DMS153 treated with DMSO at 0.1 percent for 48 hours (cell line): ENCODE results near the gene KIAA0586.
"Not testable (repeated sequence)": the region's sequence is repeated elsewhere in the genome, so short reads cannot be mapped to it uniquely, and the experiment has no call there.

Source experiments
- DNase-seq: peaks from one replicate; lab custom pipeline; 2025; ENCODE audit not compliant: unreplicated experiment; lab: John Stamatoyannopoulos, UW

KIAA0586 gene

DNA sequence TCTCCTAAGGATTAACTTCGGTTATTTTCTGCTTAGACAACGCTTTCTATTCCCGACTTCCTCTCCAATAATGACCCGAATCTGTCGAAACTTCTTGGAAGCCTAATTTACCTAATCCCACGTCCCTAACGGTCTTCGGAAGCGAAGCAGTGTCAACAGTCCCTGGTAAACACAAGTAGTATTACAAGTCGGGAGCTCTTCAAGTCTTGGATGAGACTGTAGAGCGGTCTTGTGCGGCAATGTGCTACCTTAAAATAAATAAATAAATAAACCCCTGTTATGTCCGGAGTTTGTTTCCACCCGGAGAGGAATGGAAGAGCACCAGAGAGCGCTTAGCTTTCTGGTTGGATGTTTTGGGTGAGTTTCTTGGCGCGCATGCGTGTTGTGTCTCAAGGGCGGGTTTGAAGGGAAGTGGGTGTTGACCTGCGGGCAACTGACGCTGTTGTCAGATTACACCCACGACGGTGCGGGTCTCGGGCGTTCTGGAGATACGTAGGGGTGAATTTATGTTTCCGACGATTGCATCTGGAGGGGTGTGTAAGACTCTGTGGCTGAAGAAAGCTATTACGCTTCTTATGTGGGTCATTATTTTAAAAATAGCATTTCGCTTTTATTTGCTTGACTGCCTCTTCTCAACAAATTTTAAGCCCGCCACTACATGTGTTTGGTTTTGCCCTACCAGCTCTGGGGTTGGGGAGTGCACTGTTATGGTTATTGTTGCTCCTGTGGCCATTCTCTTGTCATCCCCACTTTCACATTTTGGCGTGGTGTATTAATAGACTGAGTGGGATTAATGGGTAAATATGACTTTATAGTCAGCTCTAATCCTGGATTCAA is at the start of gene KIAA0586, which contains the start of gene TIMM9:
Gene KIAA0586, plus strand, starts transcription at position 439 of the 837 bp plus-strand sequence. CDS start 546 bp downstream, outside the sequence.
Gene TIMM9, minus strand, starts transcription at position 251 of the 837 bp plus-strand sequence. CDS start 15,586 bp downstream, outside the sequence.
- DNase-seq, result peak; percentile 94

DNA sequence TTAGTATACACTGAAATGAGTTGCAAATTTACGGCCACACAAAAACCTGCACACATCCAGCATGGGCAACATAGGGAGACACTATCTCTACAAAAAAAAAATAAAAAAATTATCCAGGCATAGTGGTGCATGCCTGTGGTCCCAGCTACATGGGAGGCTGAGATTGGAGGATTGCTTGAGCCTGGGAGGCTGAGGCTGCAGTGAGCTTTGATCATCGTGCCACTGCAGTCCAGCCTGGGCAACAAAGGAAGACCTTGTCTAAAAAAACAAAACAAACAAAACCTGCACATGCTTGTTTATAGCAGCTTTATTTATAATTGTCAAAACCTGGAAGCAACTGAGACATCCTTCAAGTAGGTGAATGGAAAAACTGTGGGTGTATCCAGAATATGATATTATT is 36.7 kb upstream of the KIAA0586 start:
- no peak for DNase-seq

DNA sequence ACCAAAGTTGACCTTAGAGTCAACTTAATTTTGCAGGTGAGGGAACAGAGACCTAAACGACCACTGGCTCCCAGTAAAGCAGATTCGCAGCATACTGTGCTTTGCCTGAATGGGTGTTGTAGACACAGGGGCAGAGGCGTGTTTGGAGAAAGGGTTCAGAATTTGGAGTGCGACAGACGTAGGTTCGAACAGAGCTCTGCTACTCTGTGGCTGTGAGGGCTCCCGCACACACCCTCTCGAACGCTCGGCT is 32.0 kb upstream of the KIAA0586 start:
- no peak for DNase-seq

DNA sequence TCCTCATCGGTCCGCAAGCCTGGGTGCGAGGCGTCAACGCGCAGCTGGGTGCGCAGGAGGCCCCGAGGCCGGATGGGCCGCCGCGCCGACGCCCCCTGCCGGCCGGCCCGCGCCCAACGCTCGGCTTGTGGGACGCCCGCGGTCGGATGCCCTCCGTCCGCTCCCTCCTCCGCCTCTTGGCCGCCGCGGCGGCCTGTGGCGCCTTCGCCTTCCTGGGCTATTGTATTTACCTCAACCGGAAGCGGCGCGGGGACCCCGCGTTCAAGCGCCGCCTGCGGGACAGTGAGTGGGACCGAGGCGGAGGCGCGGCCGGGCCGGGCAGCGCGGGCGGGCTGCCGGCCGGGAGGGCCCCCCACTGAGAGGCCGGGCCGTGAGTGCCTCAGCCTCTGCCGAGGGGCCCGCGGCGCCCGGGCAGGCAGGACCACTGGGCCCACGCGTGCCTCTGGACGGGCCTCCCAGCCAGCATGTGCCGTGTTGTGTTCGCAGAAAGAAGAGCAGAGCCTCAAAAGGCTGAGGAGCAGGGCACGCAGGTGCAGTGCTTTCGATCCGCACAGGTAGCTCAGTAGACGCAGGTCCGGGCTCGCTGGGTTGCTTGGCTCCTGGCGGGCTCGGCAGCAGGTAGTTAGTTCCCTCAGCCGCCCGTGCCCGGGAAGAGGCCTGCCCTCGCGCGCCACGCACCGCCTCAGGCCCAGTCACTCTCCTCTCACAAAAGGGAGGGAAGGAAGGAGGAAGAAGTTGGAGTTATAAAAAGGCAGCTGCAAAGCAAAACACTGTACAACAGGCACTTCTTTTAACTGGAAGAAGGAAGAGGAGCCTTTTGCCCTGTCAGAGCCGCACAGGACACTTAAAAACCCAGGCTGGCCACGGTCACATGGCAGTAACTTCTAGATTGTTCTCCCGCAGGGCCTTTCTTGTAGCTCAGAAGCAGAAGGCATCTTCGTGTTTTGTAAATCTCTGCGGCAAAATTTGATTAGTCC is 31.4 kb upstream of the KIAA0586 start, which contains the start of gene TOMM20L:
Gene TOMM20L, plus strand, starts transcription at position 119 of the 977 bp plus-strand sequence. Its CDS starts 28 bp downstream, at position 147.
- DNase-seq, result peak; percentile 40

DNA sequence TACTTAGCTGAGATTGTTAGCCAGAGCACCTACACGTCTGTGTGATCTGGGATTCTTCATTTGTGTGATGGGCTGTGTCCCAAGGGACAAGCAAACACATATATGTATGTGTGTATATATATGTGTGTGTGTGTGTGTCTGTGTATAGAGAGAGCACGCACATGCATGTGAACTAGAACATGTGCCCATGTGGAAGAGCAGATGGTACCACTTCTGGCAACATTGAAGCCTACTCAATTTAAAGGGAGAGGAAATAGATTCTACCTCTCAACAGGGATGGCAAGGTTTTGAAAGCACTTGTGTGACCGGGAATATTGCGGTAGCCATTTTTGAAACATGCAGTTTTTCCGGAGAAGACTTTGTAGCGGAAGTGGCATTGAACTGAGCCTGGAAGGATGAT is 30.4 kb upstream of the KIAA0586 start:
- no peak for DNase-seq

DNA sequence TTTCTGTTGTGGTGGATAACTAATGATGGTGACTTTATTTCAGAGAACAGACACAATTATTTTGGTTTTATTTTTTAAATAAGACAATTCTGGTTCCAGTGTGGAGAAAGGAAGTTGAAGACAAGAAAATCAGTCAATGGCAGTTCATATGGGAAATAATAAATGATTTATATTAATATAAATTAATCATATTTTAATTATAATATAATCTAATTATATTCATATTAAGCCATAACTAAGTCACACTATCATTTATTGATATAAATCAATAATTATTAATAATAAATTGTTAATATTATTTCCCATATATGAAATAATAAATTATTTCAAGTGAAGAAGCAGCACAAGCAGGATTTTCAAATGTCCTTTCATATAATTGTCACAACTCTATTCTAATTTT is 29.0 kb upstream of the KIAA0586 start:
- no peak for DNase-seq

DNA sequence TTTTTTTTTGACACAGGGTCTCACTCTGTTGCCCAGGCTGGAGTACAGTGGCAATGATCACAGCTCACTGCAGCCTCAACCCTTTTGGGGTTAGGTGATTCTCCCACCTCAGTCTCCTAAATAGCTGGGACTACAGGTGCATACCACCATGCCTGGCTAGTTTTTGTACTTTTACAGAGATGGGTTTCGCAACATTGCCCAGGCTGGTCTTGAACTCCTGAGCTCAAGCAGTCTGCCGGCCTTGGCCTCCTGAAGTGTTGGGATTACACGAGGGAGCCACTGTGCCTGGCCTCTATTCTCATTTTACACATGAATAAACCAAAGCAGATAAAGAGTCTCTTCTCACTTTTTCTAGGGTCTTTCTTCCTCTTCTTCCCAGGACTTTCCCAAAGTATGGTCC is 28.6 kb upstream of the KIAA0586 start:
- no peak for DNase-seq

DNA sequence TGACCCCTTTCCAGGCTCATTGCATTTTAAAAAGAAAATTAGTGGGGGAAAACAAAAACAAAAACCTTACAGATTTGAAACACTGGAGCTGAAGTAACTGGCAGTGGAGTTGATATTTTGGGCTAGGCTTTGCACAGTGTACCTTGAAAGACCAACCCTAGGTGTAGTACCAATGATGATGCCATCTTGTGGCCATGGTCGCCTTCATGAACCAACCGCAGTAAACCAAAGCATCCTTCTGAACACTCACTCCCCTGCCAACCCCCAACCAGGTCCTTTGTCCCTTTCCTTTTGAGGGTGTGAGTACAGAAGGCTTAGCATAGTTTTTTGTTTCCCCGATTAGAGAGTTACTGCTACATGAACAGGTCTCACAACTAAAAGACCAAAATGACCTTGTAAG is 25.9 kb upstream of the KIAA0586 start:
- no peak for DNase-seq

DNA sequence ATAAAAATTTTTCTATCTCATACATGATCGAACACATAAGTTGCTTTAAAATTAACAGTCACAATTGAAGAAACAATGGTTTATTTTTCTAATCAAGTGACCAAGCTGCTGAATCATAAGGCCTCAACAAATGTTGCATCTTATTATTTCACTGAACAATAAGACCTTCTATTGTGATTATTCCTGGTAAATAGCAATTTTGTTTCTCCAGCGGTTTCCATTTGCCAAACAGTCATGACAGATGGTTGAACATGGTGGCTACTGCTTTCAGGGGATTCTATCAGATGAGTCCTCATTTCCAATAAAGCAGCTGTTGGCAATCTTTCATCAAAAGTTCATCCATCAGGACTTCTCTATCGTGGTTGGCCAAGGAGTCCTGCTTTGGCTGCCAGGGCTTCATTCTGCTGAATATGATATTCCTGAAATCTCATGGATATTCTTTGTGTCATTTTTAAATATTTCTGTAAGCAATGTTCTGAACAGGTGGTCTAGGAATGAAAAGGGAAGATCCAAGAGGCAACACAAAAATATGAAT is 18.8 kb upstream of the KIAA0586 start:
- no peak for DNase-seq

DNA sequence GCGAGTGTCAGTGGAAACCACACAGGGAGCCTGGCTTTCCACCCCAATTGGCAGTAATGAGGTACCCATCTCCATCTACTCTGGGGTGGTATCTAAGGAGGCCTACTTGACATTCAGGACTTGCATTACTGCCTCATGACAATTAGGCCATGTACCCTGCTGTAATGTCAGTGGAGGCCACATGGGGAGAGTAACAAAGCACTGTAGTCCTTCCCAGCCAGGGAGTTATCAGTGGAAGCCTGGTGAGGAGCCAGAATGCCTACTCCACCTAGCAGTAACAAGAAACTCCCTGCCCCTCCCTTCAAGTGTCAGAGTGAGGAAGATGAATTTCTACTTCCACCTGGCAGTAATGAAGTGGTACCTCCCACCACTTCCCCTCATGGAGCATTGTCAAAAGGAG is 12.7 kb upstream of the KIAA0586 start:
- DNase-seq, result no peak

DNA sequence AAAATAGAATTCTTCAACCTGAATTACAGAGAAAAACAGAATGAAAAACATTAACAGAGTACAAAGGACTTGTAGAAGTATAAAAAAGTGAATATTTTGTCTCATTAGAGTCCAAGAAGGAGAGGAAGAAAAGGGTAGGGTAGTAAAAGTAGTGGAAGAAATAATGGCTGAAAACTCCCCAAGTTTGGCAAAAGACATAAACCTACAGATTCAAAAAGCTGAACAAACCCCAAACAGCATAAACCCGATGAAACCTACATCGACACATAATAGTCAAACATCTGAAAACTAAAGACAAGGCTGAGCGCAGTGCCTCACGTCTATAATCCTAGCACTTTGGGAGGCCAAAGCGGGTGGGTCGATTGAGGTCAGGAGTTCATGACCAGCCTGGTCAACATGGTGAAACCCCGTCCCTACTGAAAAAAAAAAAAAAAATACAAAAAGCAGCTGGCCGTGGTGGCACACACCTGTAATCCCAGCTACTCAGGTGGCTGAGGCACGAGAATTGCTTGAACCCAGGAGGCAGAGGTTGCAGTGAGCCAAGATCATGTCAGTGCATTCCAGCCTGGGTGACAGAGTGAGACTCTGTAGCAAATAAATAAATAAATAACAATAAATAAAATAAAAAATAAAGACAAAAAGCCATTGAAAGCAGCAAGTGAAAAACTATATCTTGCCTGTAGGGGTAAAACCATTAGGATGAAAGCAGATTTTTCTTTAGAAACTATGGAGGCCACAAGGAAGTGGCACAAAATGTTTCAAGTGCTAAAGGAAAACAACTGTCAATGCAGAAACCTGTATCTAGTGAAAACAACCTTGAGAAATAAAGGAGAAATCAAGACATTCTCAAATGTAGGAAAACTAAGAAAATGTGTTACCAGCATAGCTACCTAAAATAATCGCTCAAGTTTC is 11.6 kb upstream of the KIAA0586 start:
- DNase-seq, result no peak

DNA sequence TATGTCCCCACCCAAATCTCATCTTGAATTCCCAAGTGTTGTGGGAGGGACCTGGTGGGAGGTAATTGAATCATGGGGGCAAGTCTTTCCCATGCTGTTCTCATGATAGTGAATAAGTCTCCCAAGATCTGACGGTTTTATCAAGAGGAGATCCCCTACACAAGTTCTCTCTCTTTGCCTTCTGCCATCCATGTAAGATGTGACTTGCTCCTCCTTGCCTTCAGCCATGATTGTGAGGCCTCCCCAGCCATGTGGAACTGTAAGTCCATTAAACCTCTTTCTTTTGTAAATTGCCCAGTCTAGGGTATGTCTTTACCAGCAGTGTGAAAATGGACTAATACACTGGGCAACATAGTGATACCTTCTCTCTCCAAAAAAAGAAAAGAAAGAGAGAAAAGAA is 10.6 kb upstream of the KIAA0586 start:
- not testable (repeated sequence) for DNase-seq

DNA sequence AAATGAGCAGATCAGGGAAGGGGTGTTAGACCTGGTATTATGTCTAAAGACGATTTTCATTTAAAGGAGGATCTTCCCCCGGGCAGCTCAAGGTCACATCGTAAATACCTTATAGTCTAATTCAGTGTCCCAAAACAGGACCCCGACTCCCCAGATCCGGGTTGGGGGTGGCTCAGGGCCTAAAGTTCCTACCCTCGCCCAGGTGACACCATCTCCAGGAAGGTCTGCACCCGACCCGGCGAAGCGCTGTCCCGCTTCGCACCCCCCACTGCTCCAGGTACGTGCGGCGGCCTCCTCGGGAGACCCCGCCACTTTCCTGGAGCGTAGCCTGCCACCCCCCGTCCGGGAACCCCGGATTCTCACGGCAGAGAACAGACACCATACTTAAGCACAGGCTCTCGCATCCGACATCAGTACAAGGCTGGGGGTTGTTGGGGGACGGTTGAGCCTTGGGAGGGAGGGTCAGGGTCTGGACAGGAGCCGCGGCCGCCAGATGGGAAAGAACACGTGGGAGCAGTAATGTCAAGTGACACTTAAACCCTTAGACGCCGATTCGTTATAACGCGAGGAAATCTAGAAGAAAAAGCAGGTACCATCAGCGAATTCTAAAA is 744 bp upstream of the KIAA0586 start:
- no peak for DNase-seq

DNA sequence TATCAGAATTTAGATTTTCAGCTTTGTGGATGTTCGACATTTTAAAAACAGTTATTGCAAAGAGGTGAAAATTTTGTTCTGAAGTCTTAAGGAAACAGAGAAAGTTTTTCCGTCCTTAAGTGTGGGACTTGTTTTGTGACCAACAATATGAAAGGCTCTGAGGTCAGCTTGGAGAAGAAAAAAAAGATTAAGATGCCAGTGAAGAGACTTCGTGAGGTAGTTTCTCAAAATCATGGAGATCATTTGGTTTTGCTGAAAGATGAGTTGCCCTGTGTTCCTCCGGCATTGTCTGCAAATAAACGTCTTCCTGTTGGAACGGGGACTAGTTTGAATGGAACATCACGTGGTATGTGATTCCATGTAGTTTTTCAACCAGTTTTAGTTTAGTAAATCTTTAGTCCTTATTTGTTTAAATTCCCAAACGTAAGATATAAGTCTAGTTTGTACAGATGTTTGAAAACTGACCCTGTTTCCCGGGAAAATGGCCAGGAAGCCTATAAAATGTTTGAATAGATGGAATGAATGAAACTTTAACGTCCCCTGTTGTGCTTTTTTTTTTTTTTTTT is 682 bp downstream of the KIAA0586 start:
- peak; percentile 35 for DNase-seq

DNA sequence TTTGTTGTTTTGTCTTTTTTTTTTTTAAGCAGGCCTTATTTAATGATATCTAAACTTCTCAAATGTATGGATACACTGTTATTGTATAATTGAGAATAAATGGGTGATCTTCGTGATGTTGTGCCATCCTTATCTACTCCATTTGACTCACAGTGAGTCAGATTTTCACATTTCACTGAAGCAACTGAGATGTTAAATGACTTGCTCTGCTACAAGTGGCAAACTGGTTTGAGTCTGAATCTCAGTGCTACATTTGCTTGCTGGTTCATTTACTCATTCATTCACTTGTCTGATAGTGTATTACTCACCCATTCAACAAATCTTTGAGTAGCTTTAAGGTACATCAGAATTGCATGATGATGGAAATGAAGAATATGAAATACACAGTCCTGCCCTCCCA is 2.6 kb downstream of the KIAA0586 start:
- no peak for DNase-seq

DNA sequence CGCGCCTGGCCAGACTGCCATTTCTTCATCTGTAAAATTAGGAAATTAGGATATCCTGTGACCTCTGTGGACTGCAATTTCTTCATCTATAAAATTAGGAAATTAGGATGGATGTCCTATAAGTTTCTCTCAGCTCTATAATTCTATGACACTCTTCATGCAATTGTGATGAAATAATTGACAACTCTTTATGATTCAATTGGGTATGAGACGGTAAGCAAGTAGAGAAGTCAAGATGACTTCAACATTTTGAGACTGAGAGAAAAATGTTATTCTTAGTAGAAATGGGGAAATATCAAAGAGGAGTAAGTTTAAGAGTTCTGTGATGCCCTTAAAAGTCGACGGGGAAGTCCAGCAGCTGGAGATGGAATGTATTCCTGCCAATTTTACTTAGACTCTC is 12.0 kb downstream of the KIAA0586 start:
- DNase-seq, result no peak

DNA sequence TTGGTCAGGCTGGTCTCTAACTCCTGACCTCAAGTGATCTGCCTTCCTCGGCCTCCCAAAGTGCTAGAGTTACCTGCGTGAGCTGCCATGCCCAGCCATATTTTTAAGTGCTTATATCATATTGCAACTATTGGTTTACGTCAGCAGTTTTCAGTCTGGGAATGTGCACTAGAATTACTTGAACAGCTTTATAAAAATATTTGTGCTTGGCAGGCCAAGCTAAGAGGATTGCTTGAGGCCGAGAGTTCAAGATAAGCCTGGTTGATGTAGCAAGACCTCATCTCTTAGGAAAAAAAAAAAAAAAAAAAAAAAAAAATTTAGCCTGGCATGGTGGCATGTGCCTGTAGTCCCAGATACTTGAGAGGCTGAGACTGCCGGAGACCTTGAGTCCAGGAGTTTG is 17.1 kb downstream of the KIAA0586 start:
- DNase-seq, result no peak

DNA sequence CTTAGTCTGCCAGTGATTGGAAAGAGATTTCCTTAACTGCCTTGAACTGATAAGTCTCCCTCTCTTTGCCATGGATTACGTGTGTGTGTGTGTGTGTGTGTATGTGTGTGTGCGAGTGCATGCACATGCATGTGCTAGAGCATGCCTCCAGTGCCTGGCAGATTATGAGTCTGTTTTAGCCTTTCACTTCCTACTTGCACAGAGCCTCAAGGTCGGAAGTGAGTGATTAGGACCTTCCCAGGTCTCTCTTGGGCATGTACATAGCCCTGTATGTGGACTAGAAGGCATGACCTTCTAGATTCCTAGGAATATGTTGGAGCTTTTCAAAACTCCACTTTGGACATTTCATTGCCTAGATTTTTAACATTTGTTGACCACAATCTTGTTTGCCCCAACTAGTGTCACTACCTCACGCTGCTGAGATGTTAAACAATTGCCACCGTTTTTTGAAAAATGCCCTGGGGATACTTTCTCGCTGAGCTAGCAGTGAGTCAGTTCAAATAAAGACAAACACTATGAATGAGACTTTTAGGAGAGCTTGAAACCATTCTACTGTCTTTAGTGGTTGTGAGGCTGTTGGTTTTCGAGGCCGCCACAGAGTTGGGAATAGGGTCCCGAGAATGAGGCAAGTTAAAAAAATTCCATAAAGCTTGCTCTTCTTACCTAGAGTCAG is 28.2 kb downstream of the KIAA0586 start:
- no peak for DNase-seq

DNA sequence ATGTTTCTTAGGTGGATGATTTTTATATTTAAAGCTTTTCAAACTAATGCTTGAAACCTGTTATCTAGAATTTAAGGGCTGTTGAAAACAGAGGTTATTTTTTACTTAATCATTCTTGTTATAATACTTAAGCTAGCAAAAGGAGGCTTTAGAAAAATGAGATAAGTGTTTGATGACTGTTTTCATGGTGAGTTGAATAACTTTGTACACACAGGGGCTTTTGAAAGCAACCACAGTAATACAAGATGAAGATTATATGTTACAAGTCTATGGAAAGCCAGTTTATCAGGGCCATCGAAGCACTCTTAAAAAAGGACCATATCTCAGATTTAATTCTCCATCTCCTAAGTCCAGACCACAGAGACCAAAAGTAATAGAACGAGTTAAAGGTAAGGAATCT is 33.3 kb downstream of the KIAA0586 start:
- DNase-seq, result no peak
